Activated gamma-delta T cell treated with anti-CD3 and anti-CD28 coated beads, Interleukin-2, amount 50 U/mL, for 16 hours (primary cell): ENCODE measurements around the gene COL5A2.

Experiments
- DNase-seq: peaks from one replicate; pipeline ENCODE4 v3.0.0-alpha.2; 2020; ENCODE audit warnings: low read depth

COL5A2 gene

GRCh38 chr2:189049709-189050164, 129.8 kb downstream of the COL5A2 start:
- DNase-seq = no peak

GRCh38 chr2:189048189-189048588, 131.4 kb downstream of the COL5A2 start:
- DNase-seq = no peak

- DNase-seq = no peak
These were observed 132.2 kb downstream of the COL5A2 start for GRCh38 chr2:189047171-189047888.

- DNase-seq = no peak
These were observed 133.2 kb downstream of the COL5A2 start for GRCh38 chr2:189046320-189046719.

- no peak for DNase-seq
These were observed 133.7 kb downstream of the COL5A2 start for GRCh38 chr2:189045836-189046235.

GRCh38 chr2:189037518-189037917, 142.0 kb downstream of the COL5A2 start:
- no peak for DNase-seq

GRCh38 chr2:189024901-189025618, 154.5 kb downstream of the COL5A2 start:
- DNase-seq = no peak

- DNase-seq = no peak
These were observed 157.1 kb downstream of the COL5A2 start for GRCh38 chr2:189022492-189022891.

GRCh38 chr2:189022053-189022481, 157.5 kb downstream of the COL5A2 start:
- DNase-seq = no peak

GRCh38 chr2:189020179-189020578, 159.4 kb downstream of the COL5A2 start:
- DNase-seq = no peak

GRCh38 chr2:189018631-189019030, 160.9 kb downstream of the COL5A2 start:
- DNase-seq = no peak

- DNase-seq = no peak
These were observed 163.2 kb downstream of the COL5A2 start for GRCh38 chr2:189016311-189016861.

GRCh38 chr2:189015359-189015758, 164.2 kb downstream of the COL5A2 start:
- DNase-seq = no peak

- no peak for DNase-seq
These were observed 165.0 kb downstream of the COL5A2 start for GRCh38 chr2:189014449-189015138.

- DNase-seq = no peak
These were observed 165.7 kb downstream of the COL5A2 start for GRCh38 chr2:189013671-189014448.

- DNase-seq = no peak
These were observed 166.5 kb downstream of the COL5A2 start for GRCh38 chr2:189013031-189013430.

- no peak for DNase-seq
These were observed 167.2 kb downstream of the COL5A2 start for GRCh38 chr2:189012351-189012750.

- DNase-seq = no peak
These were observed 169.0 kb downstream of the COL5A2 start for GRCh38 chr2:189010536-189010935.

- DNase-seq = no peak
These were observed 170.9 kb downstream of the COL5A2 start for GRCh38 chr2:189008555-189009262.

- no peak for DNase-seq
These were observed 177.5 kb downstream of the COL5A2 start for GRCh38 chr2:189002079-189002478.

GRCh38 chr2:189000221-189000620, 179.3 kb downstream of the COL5A2 start:
- DNase-seq = no peak
